Measurements from ENCODE around the gene PVALB. TPM values are rescaled to one million over a fixed set of nuclear protein-coding genes. Genes with fewer than 3 reads are reported as not detected.

The PVALB gene
- total and polyA plus RNA-seq, 4 donors = 0.73 to 3.0 (median 2.4) TPM; not detected in 1

DNA sequence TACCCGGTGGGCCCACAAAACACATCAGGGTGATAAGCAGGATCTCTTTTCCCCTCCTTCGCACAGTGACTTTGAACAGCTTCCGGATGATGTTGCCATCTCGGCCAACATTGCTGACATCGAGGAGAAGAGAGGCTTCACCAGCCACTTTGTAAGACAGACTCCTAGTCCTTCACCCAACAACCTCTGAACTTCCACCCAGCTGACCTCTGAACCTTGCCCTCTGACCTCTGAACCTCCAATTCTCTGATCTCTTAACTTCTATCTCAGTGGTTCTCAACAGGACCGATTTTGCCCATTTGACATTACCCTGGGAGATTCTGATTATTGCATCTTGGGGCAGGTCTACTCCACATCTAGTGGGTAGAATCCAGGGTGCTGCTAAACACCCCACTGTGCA lies 47.1 kb upstream of the PVALB start:
- Histone ChIP-seq H3K4me1 (ENCODE audit: control insufficient read depth in 5 of 5, insufficient read depth in 5 of 5, low read length in 5 of 5) (no peaks in the 10 kb centered on the region), H3K27me3 (ENCODE audit: control insufficient read depth in 3 of 3, insufficient read depth in 3 of 3, low read length in 2 of 3) (peaks cover 0 to 4% (median 0%) of the 10 kb centered on the region in 3 donors), H3K36me3 (ENCODE audit: control insufficient read depth in 4 of 4, insufficient read depth in 4 of 4, low read length in 4 of 4) (no peaks in the 10 kb centered on the region), H3K9ac (ENCODE audit: insufficient read depth in 1 of 2, low read length in 2 of 2) (no peak overlapping the region), H3K9me3 (ENCODE audit: control insufficient read depth in 4 of 4, insufficient read depth in 3 of 4, low read length in 3 of 4) (no peaks in the 10 kb centered on the region), H3K27ac (ENCODE audit: low read depth in 1 of 2, low read length in 1 of 2) (no peak overlapping the region), H3K4me3 (no peak overlapping the region)
- 61 to 79% methylated on average over 6 of the region's 6 CpGs for WGBS, 2 donors
- DNase-seq (no peak), ATAC-seq (ENCODE audit: insufficient read depth, low FRiP score) (no peak)
- TF ChIP-seq, protein P1, sequence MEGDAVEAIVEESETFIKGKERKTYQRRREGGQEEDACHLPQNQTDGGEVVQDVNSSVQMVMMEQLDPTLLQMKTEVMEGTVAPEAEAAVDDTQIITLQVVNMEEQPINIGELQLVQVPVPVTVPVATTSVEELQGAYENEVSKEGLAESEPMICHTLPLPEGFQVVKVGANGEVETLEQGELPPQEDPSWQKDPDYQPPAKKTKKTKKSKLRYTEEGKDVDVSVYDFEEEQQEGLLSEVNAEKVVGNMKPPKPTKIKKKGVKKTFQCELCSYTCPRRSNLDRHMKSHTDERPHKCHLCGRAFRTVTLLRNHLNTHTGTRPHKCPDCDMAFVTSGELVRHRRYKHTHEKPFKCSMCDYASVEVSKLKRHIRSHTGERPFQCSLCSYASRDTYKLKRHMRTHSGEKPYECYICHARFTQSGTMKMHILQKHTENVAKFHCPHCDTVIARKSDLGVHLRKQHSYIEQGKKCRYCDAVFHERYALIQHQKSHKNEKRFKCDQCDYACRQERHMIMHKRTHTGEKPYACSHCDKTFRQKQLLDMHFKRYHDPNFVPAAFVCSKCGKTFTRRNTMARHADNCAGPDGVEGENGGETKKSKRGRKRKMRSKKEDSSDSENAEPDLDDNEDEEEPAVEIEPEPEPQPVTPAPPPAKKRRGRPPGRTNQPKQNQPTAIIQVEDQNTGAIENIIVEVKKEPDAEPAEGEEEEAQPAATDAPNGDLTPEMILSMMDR (IDR thresholded peaks at IDR 0.05; ENCODE audit: control extremely low read depth, extremely low read depth) = no peak

GRCh38 chr22:36863281-36863680 lies 46.4 kb upstream of the PVALB start:
- no peaks in the 10 kb centered on the region for H3K9me3 ChIP-seq (ENCODE audit: control insufficient read depth in 4 of 4, insufficient read depth in 3 of 4, low read length in 3 of 4)
- H3K4me3 ChIP-seq = no peak overlapping the region
- H3K4me1 ChIP-seq (ENCODE audit: control insufficient read depth in 5 of 5, insufficient read depth in 5 of 5, low read length in 5 of 5) = no peaks in the 10 kb centered on the region
- 76 to 85% methylated on average over 11 of the region's 11 CpGs for WGBS, 2 donors
- peak overlapping the region in 1 of 2 donors; percentile 4 for H3K27ac ChIP-seq (ENCODE audit: low read depth in 1 of 2, low read length in 1 of 2)
- no peak overlapping the region for H3K9ac ChIP-seq (ENCODE audit: insufficient read depth in 1 of 2, low read length in 2 of 2)
- no peak for ATAC-seq (ENCODE audit: insufficient read depth, low FRiP score)
- DNase-seq = no peak
- TF ChIP-seq, protein P1 (IDR thresholded peaks at IDR 0.05; ENCODE audit: control extremely low read depth, extremely low read depth) = no peak
- H3K27me3 ChIP-seq (ENCODE audit: control insufficient read depth in 3 of 3, insufficient read depth in 3 of 3, low read length in 2 of 3) = peaks cover 0 to 4% (median 0%) of the 10 kb centered on the region in 3 donors
- H3K36me3 ChIP-seq (ENCODE audit: control insufficient read depth in 4 of 4, insufficient read depth in 4 of 4, low read length in 4 of 4) = no peaks in the 10 kb centered on the region

DNA sequence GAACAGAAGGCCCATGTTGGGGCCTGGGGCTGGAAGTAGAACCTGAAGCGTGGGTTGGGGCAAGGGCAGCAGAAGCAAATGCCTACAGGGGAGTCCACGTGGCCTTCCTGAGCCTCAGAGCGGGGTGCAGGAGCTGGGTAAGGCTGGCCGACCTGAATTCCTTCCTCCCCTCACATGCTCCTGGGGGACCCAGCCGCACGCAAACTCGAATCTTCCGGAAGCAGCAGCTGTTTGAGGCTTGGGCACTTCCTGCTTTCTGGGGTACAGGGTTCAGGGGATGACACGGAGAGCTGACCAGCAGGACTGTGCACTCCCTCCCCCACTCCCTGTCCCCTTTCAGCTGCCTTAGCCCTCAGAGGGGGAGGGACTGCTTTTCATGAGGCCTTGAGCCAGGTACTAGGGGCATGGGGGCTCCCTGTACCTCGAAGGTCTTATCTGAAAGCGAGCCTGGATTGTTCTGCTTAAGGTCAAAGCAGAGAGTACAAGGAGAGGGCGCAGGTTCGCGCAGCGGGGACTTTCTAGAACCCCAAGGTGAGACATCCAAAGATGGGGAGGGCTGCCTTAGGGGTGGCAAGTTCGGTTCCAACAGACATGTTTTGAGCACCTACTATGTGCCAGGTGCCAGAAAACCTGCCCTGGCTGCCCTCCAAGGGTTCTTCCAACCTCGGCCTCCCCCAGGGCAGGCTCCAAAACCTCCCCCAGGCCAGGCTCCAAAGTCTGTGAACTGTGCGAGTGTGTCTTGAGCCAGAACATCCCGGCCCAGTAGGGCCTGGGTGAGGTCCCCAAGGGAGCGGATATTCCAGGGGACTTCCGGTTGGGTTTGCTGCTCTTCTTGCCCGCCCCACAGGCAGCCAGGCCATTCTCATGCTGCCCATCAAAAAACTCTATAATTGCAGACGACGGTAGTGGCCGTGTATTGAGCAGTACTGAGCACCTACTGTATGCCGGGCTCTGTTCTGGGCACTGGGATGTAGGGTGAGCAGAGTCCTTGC lies 45.7 kb upstream of the PVALB start:
- no peaks in the 10 kb centered on the region for H3K4me1 ChIP-seq (ENCODE audit: control insufficient read depth in 5 of 5, insufficient read depth in 5 of 5, low read length in 5 of 5)
- DNase-seq = peak in 2 of 3 donors; percentile 11 to 15
- TF ChIP-seq, protein P1 (IDR thresholded peaks at IDR 0.05; ENCODE audit: control extremely low read depth, extremely low read depth) = no peak
- H3K9ac ChIP-seq (ENCODE audit: insufficient read depth in 1 of 2, low read length in 2 of 2) = no peak overlapping the region
- H3K36me3 ChIP-seq (ENCODE audit: control insufficient read depth in 4 of 4, insufficient read depth in 4 of 4, low read length in 4 of 4) = no peaks in the 10 kb centered on the region
- peak overlapping the region in 1 of 2 donors; percentile 23 for H3K27ac ChIP-seq (ENCODE audit: low read depth in 1 of 2, low read length in 1 of 2)
- H3K9me3 ChIP-seq (ENCODE audit: control insufficient read depth in 4 of 4, insufficient read depth in 3 of 4, low read length in 3 of 4) = no peaks in the 10 kb centered on the region
- H3K4me3 ChIP-seq = no peak overlapping the region
- H3K27me3 ChIP-seq (ENCODE audit: control insufficient read depth in 3 of 3, insufficient read depth in 3 of 3, low read length in 2 of 3) = peaks cover 0 to 4% (median 0%) of the 10 kb centered on the region in 3 donors
- WGBS, 2 donors = 63 to 75% methylated on average over 26 of the region's 26 CpGs
- no peak for ATAC-seq (ENCODE audit: insufficient read depth, low FRiP score)
